Measurements from ENCODE around the gene MLLT3. TPM values are rescaled to one million over a fixed set of nuclear protein-coding genes. Genes with fewer than 3 reads are reported as not detected.

The MLLT3 gene
- total and polyA plus RNA-seq, 2 experiments from 2014 or later, result 13.7 to 39.2 TPM

- DNase-seq (ENCODE audit: low spot score), result no peak
- H3K27ac ChIP-seq, result peak overlapping the region; percentile 36
- no peaks in the 10 kb centered on the region for H4K20me1 ChIP-seq (ENCODE audit: insufficient read depth, poor library complexity, severe bottlenecking)
- no peaks in the 10 kb centered on the region for H3K36me3 ChIP-seq (replicated peaks; ENCODE audit: insufficient read depth, low read depth)
- H3K9me3 ChIP-seq (ENCODE audit: low read depth), result no peaks in the 10 kb centered on the region
- peaks cover 92% of the 10 kb centered on the region for H3K79me2 ChIP-seq
- peaks cover 41% of the 10 kb centered on the region for H3K4me1 ChIP-seq (ENCODE audit: insufficient read depth)
- TF ChIP-seq CTCF (IDR thresholded peaks at IDR 0.05; ENCODE audit: poor library complexity) (no peak), EZH2phosphoT487 (IDR thresholded peaks at IDR 0.05; ENCODE audit: low read depth, severe bottlenecking, unreplicated experiment) (no peak), EZH2 (IDR thresholded peaks at IDR 0.05; ENCODE audit: borderline replicate concordance) (no peak)
- 60% methylated on average over 5 of the region's 5 CpGs for WGBS (ENCODE audit: low lambda C conversion rate, missing lambda C conversion rate)
- peak overlapping the region; percentile 65 for H3K4me2 ChIP-seq
- no peak overlapping the region for H3K4me3 ChIP-seq
- H3K9me2 ChIP-seq (replicated peaks; ENCODE audit: insufficient read depth), result no peaks in the 10 kb centered on the region
- no peaks in the 10 kb centered on the region for H3K27me3 ChIP-seq
- H2AFZ ChIP-seq, result no peak overlapping the region
Observed at GRCh38 chr9:20603524-20604268, 18.6 kb downstream of the MLLT3 start.

- no peaks in the 10 kb centered on the region for H3K9me2 ChIP-seq (replicated peaks; ENCODE audit: insufficient read depth)
- H2AFZ ChIP-seq, result no peak overlapping the region
- H3K4me1 ChIP-seq (ENCODE audit: insufficient read depth), result peaks cover 30% of the 10 kb centered on the region
- no peak for TF ChIP-seq EZH2phosphoT487 (IDR thresholded peaks at IDR 0.05; ENCODE audit: low read depth, severe bottlenecking, unreplicated experiment)
- no peak for TF ChIP-seq EZH2 (IDR thresholded peaks at IDR 0.05; ENCODE audit: borderline replicate concordance)
- TF ChIP-seq CTCF (IDR thresholded peaks at IDR 0.05; ENCODE audit: poor library complexity), result no peak
- H3K4me3 ChIP-seq, result no peak overlapping the region
- H3K27ac ChIP-seq, result peak overlapping the region; percentile 6
- H3K27me3 ChIP-seq, result no peaks in the 10 kb centered on the region
- no peaks in the 10 kb centered on the region for H3K9me3 ChIP-seq (ENCODE audit: low read depth)
- H3K4me2 ChIP-seq, result peak overlapping the region; percentile 38
- H3K79me2 ChIP-seq, result peaks cover 91% of the 10 kb centered on the region
- no peaks in the 10 kb centered on the region for H3K36me3 ChIP-seq (replicated peaks; ENCODE audit: insufficient read depth, low read depth)
- no peak for DNase-seq (ENCODE audit: low spot score)
- no peaks in the 10 kb centered on the region for H4K20me1 ChIP-seq (ENCODE audit: insufficient read depth, poor library complexity, severe bottlenecking)
- WGBS (ENCODE audit: low lambda C conversion rate, missing lambda C conversion rate), result 88% methylated on average over 1 of the region's 1 CpG
Observed at GRCh38 chr9:20601292-20601691, 21.0 kb downstream of the MLLT3 start.

GRCh38 chr9:20599195-20599594, 23.1 kb downstream of the MLLT3 start:
- no peak overlapping the region for H3K4me3 ChIP-seq
- no peak overlapping the region for H3K27ac ChIP-seq
- H4K20me1 ChIP-seq (ENCODE audit: insufficient read depth, poor library complexity, severe bottlenecking), result no peaks in the 10 kb centered on the region
- H3K27me3 ChIP-seq, result no peaks in the 10 kb centered on the region
- H3K9me2 ChIP-seq (replicated peaks; ENCODE audit: insufficient read depth), result no peaks in the 10 kb centered on the region
- H3K4me1 ChIP-seq (ENCODE audit: insufficient read depth), result peaks cover 25% of the 10 kb centered on the region
- no peaks in the 10 kb centered on the region for H3K36me3 ChIP-seq (replicated peaks; ENCODE audit: insufficient read depth, low read depth)
- H3K9me3 ChIP-seq (ENCODE audit: low read depth), result no peaks in the 10 kb centered on the region
- no peak overlapping the region for H3K4me2 ChIP-seq
- WGBS (ENCODE audit: low lambda C conversion rate, missing lambda C conversion rate), result 97% methylated on average over 3 of the region's 3 CpGs
- TF ChIP-seq EZH2phosphoT487 (IDR thresholded peaks at IDR 0.05; ENCODE audit: low read depth, severe bottlenecking, unreplicated experiment) (no peak), EZH2 (IDR thresholded peaks at IDR 0.05; ENCODE audit: borderline replicate concordance) (no peak), CTCF (IDR thresholded peaks at IDR 0.05; ENCODE audit: poor library complexity) (no peak)
- H3K79me2 ChIP-seq, result peaks cover 91% of the 10 kb centered on the region
- no peak for DNase-seq (ENCODE audit: low spot score)
- no peak overlapping the region for H2AFZ ChIP-seq
